GM21529 (cell line): ENCODE data around the gene DHRSX.

Experiments
- ATAC-seq: cut with Tn5 transposase; IDR thresholded peaks from one replicate; pipeline ENCODE4 v1.9.1; 2021; ENCODE audit not compliant: unreplicated experiment

The DHRSX gene

GRCh38 chrX:2184089-2184488 is 316.7 kb downstream of the DHRSX start:
- no peak for ATAC-seq

- no peak for ATAC-seq
Observed at GRCh38 chrX:2183193-2183725, 317.5 kb downstream of the DHRSX start.

GRCh38 chrX:2177541-2177940 is 323.2 kb downstream of the DHRSX start:
- no peak for ATAC-seq

- ATAC-seq, result no peak
Observed at GRCh38 chrX:2176733-2177132, 324.0 kb downstream of the DHRSX start.

GRCh38 chrX:2176274-2176673 is 324.5 kb downstream of the DHRSX start:
- no peak for ATAC-seq

GRCh38 chrX:2172359-2172758 is 328.4 kb downstream of the DHRSX start:
- no peak for ATAC-seq
